Nephron progenitor cell (in vitro differentiated cells): ENCODE measurements around the gene TEAD1.

Experiments
- DNase-seq: peaks from one replicate; pipeline ENCODE4 v3.0.0; 2021
- H3K27ac Mint-ChIP-seq: 2 replicates; pipeline ENCODE4 v1.8.0; 2021; ENCODE audit warnings: mild to moderate bottlenecking, moderate library complexity, mixed read lengths
- H3K27me3 Mint-ChIP-seq: 2 replicates; pipeline ENCODE4 v1.8.0; 2021; ENCODE audit warnings: mild to moderate bottlenecking, low read depth, mixed read lengths; ENCODE audit not compliant: poor library complexity
- H3K36me3 Mint-ChIP-seq: 2 replicates; pipeline ENCODE4 v1.8.0; 2021; ENCODE audit warnings: low read depth, mixed read lengths
- H3K4me1 Mint-ChIP-seq: 2 replicates; pipeline ENCODE4 v1.8.0; 2021; ENCODE audit warnings: mixed read lengths
- H3K4me3 Mint-ChIP-seq: 2 replicates; pipeline ENCODE4 v1.8.0; 2021; ENCODE audit warnings: mild to moderate bottlenecking, moderate library complexity, mixed read lengths
- H3K9me3 Mint-ChIP-seq: 2 replicates; pipeline ENCODE4 v1.8.0; 2021; ENCODE audit warnings: mild to moderate bottlenecking, moderate library complexity, mixed read lengths
- TF ChIP-seq, protein P1 (sequence below): fragments of 200-600 bp; sonication (generic); IDR thresholded peaks from 2 replicates; pipeline ENCODE4 v1.5.0; 2021; ENCODE audit warnings: antibody characterized with exemption

The TEAD1 gene

DNA sequence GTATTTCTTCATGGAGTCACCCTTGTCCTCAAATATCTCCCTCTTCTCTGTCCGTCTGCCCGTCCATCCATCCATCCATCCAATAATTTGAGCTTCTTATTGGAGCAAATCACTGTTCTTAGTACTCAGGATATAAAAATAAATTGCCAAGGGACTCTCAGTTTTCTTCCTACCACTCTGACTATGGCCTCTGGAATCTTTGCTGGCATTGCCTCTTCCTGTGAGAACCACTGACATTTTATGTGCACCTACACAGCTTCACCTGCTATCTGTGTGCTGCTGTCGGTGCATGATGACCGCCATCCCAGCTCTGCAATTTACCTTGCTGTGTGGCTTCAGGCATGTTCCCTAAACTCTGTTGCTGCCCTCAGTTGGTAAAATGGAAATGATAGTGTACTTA lies 37.9 kb downstream of the TEAD1 start:
- no peak overlapping the region for H3K27ac Mint-ChIP-seq
- DNase-seq = no peak
- H3K4me1 Mint-ChIP-seq = peaks cover 69% of the 10 kb centered on the region
- H3K9me3 Mint-ChIP-seq = no peaks in the 10 kb centered on the region
- H3K36me3 Mint-ChIP-seq = peaks cover 14% of the 10 kb centered on the region
- H3K4me3 Mint-ChIP-seq = no peak overlapping the region
- peaks cover 3% of the 10 kb centered on the region for H3K27me3 Mint-ChIP-seq
- TF ChIP-seq, protein P1, sequence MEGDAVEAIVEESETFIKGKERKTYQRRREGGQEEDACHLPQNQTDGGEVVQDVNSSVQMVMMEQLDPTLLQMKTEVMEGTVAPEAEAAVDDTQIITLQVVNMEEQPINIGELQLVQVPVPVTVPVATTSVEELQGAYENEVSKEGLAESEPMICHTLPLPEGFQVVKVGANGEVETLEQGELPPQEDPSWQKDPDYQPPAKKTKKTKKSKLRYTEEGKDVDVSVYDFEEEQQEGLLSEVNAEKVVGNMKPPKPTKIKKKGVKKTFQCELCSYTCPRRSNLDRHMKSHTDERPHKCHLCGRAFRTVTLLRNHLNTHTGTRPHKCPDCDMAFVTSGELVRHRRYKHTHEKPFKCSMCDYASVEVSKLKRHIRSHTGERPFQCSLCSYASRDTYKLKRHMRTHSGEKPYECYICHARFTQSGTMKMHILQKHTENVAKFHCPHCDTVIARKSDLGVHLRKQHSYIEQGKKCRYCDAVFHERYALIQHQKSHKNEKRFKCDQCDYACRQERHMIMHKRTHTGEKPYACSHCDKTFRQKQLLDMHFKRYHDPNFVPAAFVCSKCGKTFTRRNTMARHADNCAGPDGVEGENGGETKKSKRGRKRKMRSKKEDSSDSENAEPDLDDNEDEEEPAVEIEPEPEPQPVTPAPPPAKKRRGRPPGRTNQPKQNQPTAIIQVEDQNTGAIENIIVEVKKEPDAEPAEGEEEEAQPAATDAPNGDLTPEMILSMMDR = no peak

DNA sequence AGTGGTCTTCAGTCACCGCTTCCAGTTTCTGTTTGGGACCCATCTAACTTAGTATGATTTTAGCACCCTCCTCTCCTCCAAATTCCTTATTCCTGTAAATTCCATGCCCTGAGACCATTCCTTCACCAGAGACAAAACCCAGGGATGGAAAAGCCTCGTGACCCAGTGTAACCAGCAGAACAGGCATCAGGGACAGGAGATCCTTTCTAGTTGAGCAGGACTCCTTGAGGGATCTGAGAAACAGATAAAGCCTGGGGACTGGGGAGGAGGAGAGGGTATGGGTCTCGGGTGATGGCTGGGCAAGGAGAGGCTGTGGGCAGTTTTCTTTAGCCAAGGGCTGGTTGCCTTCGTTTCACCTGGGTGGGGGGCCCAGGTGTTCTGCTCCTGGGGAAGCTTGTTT lies 40.9 kb downstream of the TEAD1 start:
- DNase-seq = no peak
- peaks cover 73% of the 10 kb centered on the region for H3K4me1 Mint-ChIP-seq
- H3K9me3 Mint-ChIP-seq = no peaks in the 10 kb centered on the region
- peak overlapping the region; percentile 62 for H3K27ac Mint-ChIP-seq
- no peak overlapping the region for H3K4me3 Mint-ChIP-seq
- peaks cover 14% of the 10 kb centered on the region for H3K36me3 Mint-ChIP-seq
- H3K27me3 Mint-ChIP-seq = peaks cover 3% of the 10 kb centered on the region
- TF ChIP-seq, protein P1 = no peak

DNA sequence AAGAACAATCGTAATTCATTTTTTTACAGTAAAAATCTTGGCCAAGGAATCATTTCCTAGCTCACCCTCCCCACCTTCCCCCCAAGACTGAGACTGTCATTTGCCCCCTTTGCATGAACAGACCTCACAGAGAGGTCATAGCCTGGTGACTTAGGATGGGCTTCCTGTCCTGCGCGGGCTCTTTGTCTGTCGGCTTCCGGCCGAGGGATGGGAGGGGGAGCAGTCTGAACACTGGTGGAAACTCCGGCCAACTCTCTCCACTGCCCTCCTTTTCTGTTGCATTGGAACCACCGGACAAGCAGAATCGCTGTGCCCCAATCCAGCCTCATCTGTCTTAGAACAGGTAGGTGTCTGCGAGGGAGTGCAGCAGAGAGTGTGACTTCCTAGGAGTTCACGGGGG lies 41.7 kb downstream of the TEAD1 start:
- Mint-ChIP-seq H3K36me3 (peaks cover 6% of the 10 kb centered on the region), H3K27ac (no peak overlapping the region), H3K27me3 (no peaks in the 10 kb centered on the region), H3K4me3 (no peak overlapping the region), H3K9me3 (no peaks in the 10 kb centered on the region), H3K4me1 (peaks cover 74% of the 10 kb centered on the region)
- TF ChIP-seq, protein P1 = no peak
- DNase-seq = peak; percentile 27

DNA sequence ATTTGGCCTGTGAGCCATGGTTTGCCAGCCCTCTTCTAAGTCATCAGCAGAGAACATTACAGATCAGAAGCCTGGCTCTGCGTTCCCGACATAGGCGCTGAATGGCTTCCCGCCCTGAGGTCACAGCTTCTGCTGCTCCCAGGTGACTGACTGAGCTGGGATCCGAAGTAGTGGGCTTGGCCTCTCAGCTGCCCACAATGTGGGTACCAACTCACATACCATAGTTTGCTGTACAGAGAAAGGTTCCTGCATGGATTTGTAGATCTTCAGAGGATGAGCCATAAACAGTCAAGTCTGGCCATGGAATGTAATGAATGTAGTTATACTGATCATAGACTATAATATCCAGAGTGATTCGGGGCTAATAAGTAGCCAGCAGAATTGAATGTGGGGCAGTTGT lies 42.6 kb downstream of the TEAD1 start:
- no peak for DNase-seq
- peaks cover 4% of the 10 kb centered on the region for H3K36me3 Mint-ChIP-seq
- peaks cover 80% of the 10 kb centered on the region for H3K4me1 Mint-ChIP-seq
- H3K27ac Mint-ChIP-seq = peak overlapping the region; percentile 9
- TF ChIP-seq, protein P1 = no peak
- no peaks in the 10 kb centered on the region for H3K27me3 Mint-ChIP-seq
- no peak overlapping the region for H3K4me3 Mint-ChIP-seq
- no peaks in the 10 kb centered on the region for H3K9me3 Mint-ChIP-seq

DNA sequence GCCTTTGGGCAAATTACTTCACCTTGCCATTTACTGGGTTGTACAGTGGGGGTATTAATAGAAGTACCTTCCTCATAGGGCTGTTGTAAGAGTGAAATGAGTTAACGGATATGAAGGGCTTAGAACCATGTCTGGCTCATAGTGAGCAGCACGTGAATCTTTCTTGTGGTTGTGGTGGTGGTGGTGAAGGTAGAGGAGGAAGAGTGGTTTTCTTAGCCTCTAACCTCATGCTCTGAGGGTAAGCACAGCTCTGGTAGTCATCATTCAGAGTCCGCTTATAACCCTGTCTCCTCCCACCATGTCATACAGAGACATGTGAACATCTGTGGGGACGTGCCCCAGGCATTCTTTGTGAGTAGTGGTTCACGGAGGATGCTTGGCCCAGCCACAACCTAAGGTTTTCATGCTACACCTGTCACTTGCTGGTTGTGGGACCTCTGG lies 43.6 kb downstream of the TEAD1 start:
- Mint-ChIP-seq H3K9me3 (no peaks in the 10 kb centered on the region), H3K27ac (no peak overlapping the region), H3K36me3 (peaks cover 4% of the 10 kb centered on the region), H3K27me3 (no peaks in the 10 kb centered on the region), H3K4me3 (no peak overlapping the region), H3K4me1 (peaks cover 90% of the 10 kb centered on the region)
- no peak for DNase-seq
- TF ChIP-seq, protein P1 = no peak

DNA sequence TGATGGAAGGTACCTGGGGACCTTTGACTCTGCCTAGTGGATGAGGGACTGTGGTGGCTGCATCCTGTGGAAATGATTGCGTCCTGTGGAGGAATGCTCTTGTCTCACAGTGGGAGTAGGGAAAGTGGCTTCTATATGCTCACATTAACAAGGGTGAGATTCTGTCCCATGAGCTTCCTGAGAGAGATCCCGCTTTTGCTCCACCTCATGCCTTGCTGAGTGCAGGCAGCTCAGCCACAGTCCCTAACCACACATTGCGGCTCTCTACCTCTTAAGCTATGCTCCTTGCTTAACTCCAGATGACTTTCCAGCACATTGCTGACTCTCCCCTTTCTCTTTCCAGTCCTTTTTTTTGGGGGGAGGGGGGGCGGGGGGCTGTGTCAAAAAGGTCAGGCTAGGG lies 45.0 kb downstream of the TEAD1 start:
- no peaks in the 10 kb centered on the region for H3K27me3 Mint-ChIP-seq
- TF ChIP-seq, protein P1 = no peak
- peak overlapping the region; percentile 91 for H3K27ac Mint-ChIP-seq
- H3K9me3 Mint-ChIP-seq = no peaks in the 10 kb centered on the region
- H3K36me3 Mint-ChIP-seq = no peaks in the 10 kb centered on the region
- H3K4me3 Mint-ChIP-seq = peak overlapping the region; percentile 7
- DNase-seq = no peak
- peaks cover 98% of the 10 kb centered on the region for H3K4me1 Mint-ChIP-seq
